HCT116 (cell line): ENCODE data around the gene RGS10. TPM values are rescaled to one million over a fixed set of nuclear protein-coding genes. Genes with fewer than 3 reads are reported as not detected.

Experiments
- ATAC-seq: fragments of 200-7000 bp; cut with Tn5 transposase; 2 replicates; pipeline ENCODE4 v1.9.1; 2020; ENCODE audit warnings: mild to moderate bottlenecking, moderate library complexity
- BruUV-seq: library from RNA; stranded (reverse); fragments of 400-500 nt; replicated peaks from 2 replicates; lab custom pipeline; 2021; lab: Mats Ljungman, UMichigan
- CTCF ChIA-PET: fragments of 300-600 bp; sonication (Branson Sonifier 250); formaldehyde crosslinking; loops from one replicate; lab custom pipeline; 2021; ENCODE audit warnings: antibody characterized with exemption; lab: Charles Lee
- POLR2A ChIA-PET: fragments of 300-600, 350-600 bp; sonication (Branson Sonifier 250); formaldehyde crosslinking; loops from one replicate; lab custom pipeline; 2021; ENCODE audit warnings: antibody characterized with exemption; lab: Charles Lee
- RAD21 ChIA-PET, 2 experiments: fragments of 300-600 bp; sonication (Branson Sonifier 250); formaldehyde crosslinking; loops; one replicate each; lab custom pipeline; 2023; ENCODE audit warnings: low total read pairs in 2 of 2; ENCODE audit not compliant: uncharacterized antibody in 2 of 2, unreplicated experiment in 2 of 2, low non-redundant PET in 1 of 2; lab: Charles Lee
- DNase-seq: peaks from one replicate; pipeline ENCODE4 v3.0.0-alpha.2; 2010; ENCODE audit warnings: low read depth, low spot score
- H2AFZ ChIP-seq: fragments of 200-600 bp; shearing (Covaris generic), sonication (generic); 2 replicates; pipeline ENCODE4 v1.6.1; 2017; ENCODE audit warnings: low read depth, mixed run types, mixed read lengths, antibody characterized with exemption, low read length; ENCODE audit not compliant: poor library complexity, severe bottlenecking
- H3K27ac ChIP-seq: 2 replicates; pipeline ENCODE4 v1.5.1; 2012; ENCODE audit warnings: low read depth, low read length
- H3K27me3 ChIP-seq: fragments of 200-600 bp; sonication (generic); 2 replicates; pipeline ENCODE4 v1.6.1; 2016; ENCODE audit warnings: mixed run types, low read length, mixed read lengths; ENCODE audit not compliant: insufficient read depth
- H3K36me3 ChIP-seq, 2 experiments: fragments of 200-500 bp in 1 of 2; fragments of 200-600 bp in 1 of 2; sonication (Bioruptor generic) in 1 of 2; sonication (generic) in 1 of 2; 2 replicates each; pipeline versions ENCODE4 v1.5.1 to v1.6.1; 2014 to 2016; ENCODE audit warnings: low read length in 2 of 2, inconsistent platforms in 1 of 2, mixed read lengths in 1 of 2, mixed run types in 1 of 2; ENCODE audit not compliant: insufficient read depth in 2 of 2, control insufficient read depth in 1 of 2
- H3K4me1 ChIP-seq, 2 experiments: fragments of 200-600 bp in 1 of 2; sonication (generic) in 1 of 2; 2 replicates each; pipeline versions ENCODE4 v1.5.1 to v1.6.1; 2012 to 2017; ENCODE audit warnings: low read length in 2 of 2, inconsistent platforms in 1 of 2, mild to moderate bottlenecking in 1 of 2, mixed read lengths in 1 of 2, mixed run types in 1 of 2, moderate library complexity in 1 of 2; ENCODE audit not compliant: insufficient read depth in 2 of 2, control insufficient read depth in 1 of 2
- H3K4me2 ChIP-seq: fragments of 200-600 bp; sonication (generic); 2 replicates; pipeline ENCODE4 v1.6.1; 2017; ENCODE audit warnings: mixed run types, low read length, mixed read lengths
- H3K4me3 ChIP-seq, 2 experiments: fragments of 200-600 bp in 1 of 2; sonication (generic) in 1 of 2; replicated peaks in 1 of 2; 2 replicates each; pipeline ENCODE4 v1.5.1; 2011 to 2016; ENCODE audit warnings: low read length in 2 of 2, control low read depth in 1 of 2, low read depth in 1 of 2, mild to moderate bottlenecking in 1 of 2, mixed read lengths in 1 of 2, mixed run types in 1 of 2
- H3K79me2 ChIP-seq: fragments of 200-600 bp; sonication (generic); 2 replicates; pipeline ENCODE4 v1.6.1; 2017; ENCODE audit warnings: mild to moderate bottlenecking, mixed run types, low read length, moderate library complexity, mixed read lengths; ENCODE audit not compliant: insufficient read depth
- H3K9ac ChIP-seq: fragments of 200-600 bp; sonication (generic); 2 replicates; pipeline ENCODE4 v1.6.1; 2016; ENCODE audit warnings: low read length, mixed read lengths
- H3K9me2 ChIP-seq: fragments of 200-600 bp; sonication (generic), shearing (Covaris generic); 2 replicates; pipeline ENCODE4 v1.6.1; 2017; ENCODE audit warnings: mixed run types, mild to moderate bottlenecking, moderate library complexity; ENCODE audit not compliant: insufficient read depth
- H3K9me3 ChIP-seq, 2 experiments: fragments of 200-500 bp in 1 of 2; fragments of 200-600 bp in 1 of 2; sonication (Bioruptor generic) in 1 of 2; sonication (generic) in 1 of 2; 2 replicates each; pipeline ENCODE4 v1.6.1; 2014 to 2017; ENCODE audit warnings: low read length in 2 of 2, mixed read lengths in 2 of 2, inconsistent platforms in 1 of 2, low read depth in 1 of 2, mild to moderate bottlenecking in 1 of 2, mixed run types in 1 of 2, moderate library complexity in 1 of 2; ENCODE audit not compliant: control insufficient read depth in 1 of 2, insufficient read depth in 1 of 2
- H4K20me1 ChIP-seq: fragments of 200-600 bp; sonication (generic), shearing (Covaris generic); 2 replicates; pipeline ENCODE4 v1.6.1; 2017; ENCODE audit warnings: mixed run types, mild to moderate bottlenecking, moderate library complexity; ENCODE audit not compliant: insufficient read depth
- CBX3 ChIP-seq: IDR thresholded peaks from 2 replicates; pipeline ENCODE4 v1.6.1; 2012; ENCODE audit warnings: low read depth
- CTCF ChIP-seq, 3 experiments: fragments of 200-600 bp in 1 of 3; sonication (generic) in 1 of 3; IDR thresholded peaks in 2 of 3; conservative IDR thresholded peaks in 1 of 3; 2 replicates each; pipeline ENCODE4 v1.5.1; 2012 to 2017; ENCODE audit warnings: low read depth in 2 of 3, low read length in 2 of 3, antibody characterized with exemption in 1 of 3, borderline replicate concordance in 1 of 3, control low read depth in 1 of 3, mild to moderate bottlenecking in 1 of 3, mixed read lengths in 1 of 3, mixed run types in 1 of 3, moderate library complexity in 1 of 3; ENCODE audit not compliant: insufficient read depth in 1 of 3
- ELF1 ChIP-seq: IDR thresholded peaks from 2 replicates; pipeline ENCODE4 v1.6.1; 2012; ENCODE audit warnings: low read depth, borderline replicate concordance
- EZH2phosphoT487 ChIP-seq: fragments of 200-600 bp; IDR thresholded peaks from 2 replicates; pipeline ENCODE4 v1.6.1; 2018; ENCODE audit warnings: antibody characterized with exemption, borderline replicate concordance
- FOSL1 ChIP-seq: IDR thresholded peaks from 2 replicates; pipeline ENCODE4 v1.6.1; 2012; ENCODE audit warnings: low read depth
- POLR2A ChIP-seq: IDR thresholded peaks from 2 replicates; pipeline ENCODE4 v1.7.0; 2011; ENCODE audit warnings: borderline replicate concordance; ENCODE audit not compliant: insufficient read depth, insufficient read length; ENCODE audit errors: extremely low read depth
- RAD21 ChIP-seq: IDR thresholded peaks from 2 replicates; pipeline ENCODE4 v1.6.1; 2012; ENCODE audit warnings: low read depth, mild to moderate bottlenecking
- SIN3A ChIP-seq: IDR thresholded peaks from 2 replicates; pipeline ENCODE4 v1.6.1; 2012; ENCODE audit warnings: low read depth
- SP1 ChIP-seq: IDR thresholded peaks from 2 replicates; pipeline ENCODE4 v1.6.1; 2012; ENCODE audit warnings: low read depth
- SRF ChIP-seq: IDR thresholded peaks from 2 replicates; pipeline ENCODE4 v1.6.1; 2012; ENCODE audit warnings: low read depth
- TCF7L2 ChIP-seq: IDR thresholded peaks from 2 replicates; pipeline ENCODE4 v1.7.0; 2011; ENCODE audit warnings: borderline replicate concordance, inconsistent platforms; ENCODE audit not compliant: insufficient read depth, insufficient read length; ENCODE audit errors: extremely low read depth
- ZFX ChIP-seq: fragments of 450-650 bp; IDR thresholded peaks from 2 replicates; pipeline ENCODE4 v1.6.1; 2017
- ZNF274 ChIP-seq: fragments of 200-500 bp; sonication (Bioruptor generic); IDR thresholded peaks from 2 replicates; pipeline ENCODE4 v1.6.1; 2014; ENCODE audit warnings: mild to moderate bottlenecking, low read depth, low read length, inconsistent platforms
- intact Hi-C: fragments of 100-400 bp; cut with micrococcal nuclease; formaldehyde crosslinking; loops from 2 replicates; pipeline ENCODE4 v1.10.0; 2022
- total RNA-seq: library from RNA; stranded (reverse); gene quantifications from one replicate; pipeline ENCODE4 v1.2.1, GENCODE V29; 2021; ENCODE audit not compliant: unreplicated experiment
- TF ChIP-seq, protein P1 (sequence below): IDR thresholded peaks from 2 replicates; pipeline ENCODE4 v1.6.1; 2012
- TF ChIP-seq, protein P2 (sequence below): IDR thresholded peaks from 2 replicates; pipeline ENCODE4 v1.6.1; 2011; ENCODE audit warnings: mild to moderate bottlenecking, low read length, moderate library complexity; ENCODE audit not compliant: insufficient replicate concordance; ENCODE audit errors: extremely low read depth
- TF ChIP-seq, protein P3 (sequence below): IDR thresholded peaks from 2 replicates; pipeline ENCODE4 v1.6.1; 2012; ENCODE audit warnings: low read depth

The RGS10 gene
- total RNA-seq, 1 experiment from 2014 or later: 96.7 TPM

DNA sequence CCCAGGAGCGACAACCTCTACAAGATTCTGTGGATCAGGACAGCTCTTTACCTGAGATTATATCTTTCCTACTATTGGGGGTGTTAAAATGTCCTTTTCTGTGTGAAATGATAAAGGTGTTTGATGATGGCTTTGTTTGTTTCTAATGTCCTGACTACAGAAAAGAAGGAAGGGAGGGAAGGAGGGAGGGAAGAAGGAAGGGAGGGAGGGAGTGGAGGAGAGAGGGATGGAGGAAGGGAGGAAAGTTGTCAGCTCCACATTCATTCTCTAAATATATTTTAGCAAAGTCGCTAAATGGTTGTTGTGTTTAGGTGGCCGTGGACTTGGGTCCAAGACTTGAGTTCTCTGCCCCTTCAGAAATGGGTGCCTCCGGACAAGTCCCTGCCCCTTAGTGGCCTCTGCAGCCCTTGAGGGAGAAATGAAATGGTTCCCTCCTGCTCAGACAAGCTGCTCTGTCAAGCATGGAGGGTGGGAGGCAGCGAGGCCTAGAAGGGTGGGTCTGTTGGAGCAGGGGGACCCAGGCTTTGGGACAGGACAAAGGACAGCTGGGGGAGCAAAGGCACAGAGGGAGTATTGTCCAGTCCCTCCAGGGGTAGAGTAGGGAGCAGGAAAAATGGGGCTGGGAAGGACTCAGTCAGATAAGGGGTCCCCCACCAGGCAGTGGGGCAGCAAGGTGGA, 4.4 kb downstream of the RGS10 start (continued):
- TF ChIP-seq EZH2phosphoT487 (no peak), FOSL1 (no peak), TCF7L2 (no peak), ZFX (no peak), SP1 (no peak), ELF1 (no peak)
- TF ChIP-seq, protein P1, sequence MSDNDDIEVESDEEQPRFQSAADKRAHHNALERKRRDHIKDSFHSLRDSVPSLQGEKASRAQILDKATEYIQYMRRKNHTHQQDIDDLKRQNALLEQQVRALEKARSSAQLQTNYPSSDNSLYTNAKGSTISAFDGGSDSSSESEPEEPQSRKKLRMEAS: no peak

DNA sequence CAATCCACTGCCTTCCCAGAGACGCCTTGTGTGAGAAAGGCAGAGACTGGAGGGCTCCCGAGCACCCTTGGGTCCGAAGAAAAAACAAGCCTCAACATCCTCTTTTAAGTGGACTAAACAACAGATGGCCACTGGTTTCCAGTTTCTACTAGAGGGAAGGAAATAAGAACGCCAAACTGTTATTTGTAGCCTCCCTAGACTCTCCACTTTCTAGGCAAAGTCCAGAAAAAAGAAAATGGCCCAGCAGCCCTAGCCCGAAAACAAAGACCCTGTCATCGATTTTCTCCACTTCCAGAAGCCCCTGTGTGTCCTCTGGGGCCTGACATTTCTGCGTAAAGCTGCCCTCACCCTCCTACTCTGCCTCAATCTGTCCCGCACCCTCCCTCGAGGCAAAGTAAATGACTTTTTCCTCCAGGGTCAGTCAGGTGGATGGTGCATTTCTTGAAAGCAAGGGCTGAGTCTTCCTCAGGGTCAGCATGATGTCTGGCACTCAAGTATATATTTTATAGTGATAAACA, 6.0 kb downstream of the RGS10 start:
- H3K4me2 ChIP-seq: no peak overlapping the region
- H3K9me3 ChIP-seq: no peaks in the 10 kb centered on the region
- H3K4me1 ChIP-seq: peaks cover 13 to 22% of the 10 kb centered on the region in 2 experiments
- no peaks in the 10 kb centered on the region for H3K27me3 ChIP-seq
- H3K4me3 ChIP-seq: no peak overlapping the region
- RAD21 ChIA-PET: no interaction called here
- peaks cover 89% of the 10 kb centered on the region for H3K79me2 ChIP-seq
- no TSS peak for BruUV-seq
- no peak for ATAC-seq
- H3K27ac ChIP-seq: no peak overlapping the region
- no peak overlapping the region for H3K9ac ChIP-seq
- DNase-seq: no peak
- CTCF ChIA-PET: no interaction called here
- intact Hi-C loops: no loop called here
- no peaks in the 10 kb centered on the region for H3K9me2 ChIP-seq
- POLR2A ChIA-PET: no interaction called here
- peaks cover 0 to 4% of the 10 kb centered on the region in 2 experiments; a peak in 1 of 4 replicates for H3K36me3 ChIP-seq
- no peak overlapping the region for H2AFZ ChIP-seq
- H4K20me1 ChIP-seq: no peaks in the 10 kb centered on the region
- TF ChIP-seq, protein P1: no peak
- TF ChIP-seq FOSL1 (no peak), CTCF (IDR thresholded peaks at IDR 0.05 in 2 of 3, conservative IDR thresholded peaks at IDR 0.05 in 1 of 3; ENCODE audit: borderline replicate concordance in 1 of 3, insufficient read depth in 1 of 3, low read depth in 2 of 3, low read length in 2 of 3) (no peak), POLR2A (no peak), SRF (no peak), SP1 (no peak), ZFX (no peak), CBX3 (no peak), TCF7L2 (no peak), ELF1 (no peak), ZNF274 (no peak), EZH2phosphoT487 (no peak), SIN3A (no peak), RAD21 (no peak)
- TF ChIP-seq, protein P2, sequence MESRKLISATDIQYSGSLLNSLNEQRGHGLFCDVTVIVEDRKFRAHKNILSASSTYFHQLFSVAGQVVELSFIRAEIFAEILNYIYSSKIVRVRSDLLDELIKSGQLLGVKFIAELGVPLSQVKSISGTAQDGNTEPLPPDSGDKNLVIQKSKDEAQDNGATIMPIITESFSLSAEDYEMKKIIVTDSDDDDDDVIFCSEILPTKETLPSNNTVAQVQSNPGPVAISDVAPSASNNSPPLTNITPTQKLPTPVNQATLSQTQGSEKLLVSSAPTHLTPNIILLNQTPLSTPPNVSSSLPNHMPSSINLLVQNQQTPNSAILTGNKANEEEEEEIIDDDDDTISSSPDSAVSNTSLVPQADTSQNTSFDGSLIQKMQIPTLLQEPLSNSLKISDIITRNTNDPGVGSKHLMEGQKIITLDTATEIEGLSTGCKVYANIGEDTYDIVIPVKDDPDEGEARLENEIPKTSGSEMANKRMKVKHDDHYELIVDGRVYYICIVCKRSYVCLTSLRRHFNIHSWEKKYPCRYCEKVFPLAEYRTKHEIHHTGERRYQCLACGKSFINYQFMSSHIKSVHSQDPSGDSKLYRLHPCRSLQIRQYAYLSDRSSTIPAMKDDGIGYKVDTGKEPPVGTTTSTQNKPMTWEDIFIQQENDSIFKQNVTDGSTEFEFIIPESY: no peak
- TF ChIP-seq, protein P3, sequence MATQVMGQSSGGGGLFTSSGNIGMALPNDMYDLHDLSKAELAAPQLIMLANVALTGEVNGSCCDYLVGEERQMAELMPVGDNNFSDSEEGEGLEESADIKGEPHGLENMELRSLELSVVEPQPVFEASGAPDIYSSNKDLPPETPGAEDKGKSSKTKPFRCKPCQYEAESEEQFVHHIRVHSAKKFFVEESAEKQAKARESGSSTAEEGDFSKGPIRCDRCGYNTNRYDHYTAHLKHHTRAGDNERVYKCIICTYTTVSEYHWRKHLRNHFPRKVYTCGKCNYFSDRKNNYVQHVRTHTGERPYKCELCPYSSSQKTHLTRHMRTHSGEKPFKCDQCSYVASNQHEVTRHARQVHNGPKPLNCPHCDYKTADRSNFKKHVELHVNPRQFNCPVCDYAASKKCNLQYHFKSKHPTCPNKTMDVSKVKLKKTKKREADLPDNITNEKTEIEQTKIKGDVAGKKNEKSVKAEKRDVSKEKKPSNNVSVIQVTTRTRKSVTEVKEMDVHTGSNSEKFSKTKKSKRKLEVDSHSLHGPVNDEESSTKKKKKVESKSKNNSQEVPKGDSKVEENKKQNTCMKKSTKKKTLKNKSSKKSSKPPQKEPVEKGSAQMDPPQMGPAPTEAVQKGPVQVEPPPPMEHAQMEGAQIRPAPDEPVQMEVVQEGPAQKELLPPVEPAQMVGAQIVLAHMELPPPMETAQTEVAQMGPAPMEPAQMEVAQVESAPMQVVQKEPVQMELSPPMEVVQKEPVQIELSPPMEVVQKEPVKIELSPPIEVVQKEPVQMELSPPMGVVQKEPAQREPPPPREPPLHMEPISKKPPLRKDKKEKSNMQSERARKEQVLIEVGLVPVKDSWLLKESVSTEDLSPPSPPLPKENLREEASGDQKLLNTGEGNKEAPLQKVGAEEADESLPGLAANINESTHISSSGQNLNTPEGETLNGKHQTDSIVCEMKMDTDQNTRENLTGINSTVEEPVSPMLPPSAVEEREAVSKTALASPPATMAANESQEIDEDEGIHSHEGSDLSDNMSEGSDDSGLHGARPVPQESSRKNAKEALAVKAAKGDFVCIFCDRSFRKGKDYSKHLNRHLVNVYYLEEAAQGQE: no peak
